ENCODE measurements around the gene ZMYND8. TPM values are rescaled to one million over a fixed set of nuclear protein-coding genes. Genes with fewer than 3 reads are reported as not detected.

Gene ZMYND8
- total RNA-seq, 1 donor from 2014 or later: 57.6 TPM

DNA sequence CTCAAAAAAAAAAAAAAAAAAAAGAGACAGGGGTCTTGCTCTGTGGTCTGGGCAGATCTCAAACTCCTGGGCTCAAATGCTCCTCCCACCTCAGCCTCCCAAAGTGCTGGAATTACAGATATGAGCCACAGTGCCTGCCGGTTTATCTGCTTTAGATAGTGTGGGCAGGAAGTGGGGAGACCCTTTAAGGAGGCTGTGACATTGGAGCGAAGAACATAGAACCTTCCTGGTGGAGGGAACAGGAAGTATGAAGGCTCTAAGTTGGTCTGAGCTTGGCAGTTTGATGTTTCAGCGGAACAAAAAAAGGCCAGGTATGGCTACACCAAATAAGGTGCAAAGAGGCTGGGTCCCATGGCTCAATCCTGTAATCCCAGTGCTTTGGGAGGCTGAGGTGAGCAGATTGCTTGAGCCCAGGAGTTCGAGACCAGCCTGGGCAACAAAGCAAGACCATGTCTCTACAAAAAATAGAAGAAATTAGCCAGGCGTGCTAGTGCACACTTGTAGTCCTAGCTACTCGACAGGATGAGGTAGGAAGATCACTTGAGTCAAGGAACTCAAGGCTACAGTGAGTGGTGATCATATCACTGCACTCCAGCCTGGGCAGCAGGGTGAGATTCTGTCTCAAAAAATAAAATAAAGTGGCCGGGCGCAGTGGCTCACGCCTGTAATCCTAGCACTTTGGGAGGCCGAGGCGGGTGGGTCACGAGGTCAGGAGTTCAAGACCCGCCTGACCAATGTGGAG, 8.7 kb upstream of the ZMYND8 start:
- H3K27ac ChIP-seq: no peak overlapping the region
- no peaks in the 10 kb centered on the region for H3K9me3 ChIP-seq
- H3K4me1 ChIP-seq: peaks cover 28% of the 10 kb centered on the region
- no peaks in the 10 kb centered on the region for H3K36me3 ChIP-seq
- H3K4me3 ChIP-seq: no peak overlapping the region
- no peaks in the 10 kb centered on the region for H3K27me3 ChIP-seq (ENCODE audit: low read depth)
- ATAC-seq (no peak), DNase-seq (no peak)
- TF ChIP-seq, protein P1, sequence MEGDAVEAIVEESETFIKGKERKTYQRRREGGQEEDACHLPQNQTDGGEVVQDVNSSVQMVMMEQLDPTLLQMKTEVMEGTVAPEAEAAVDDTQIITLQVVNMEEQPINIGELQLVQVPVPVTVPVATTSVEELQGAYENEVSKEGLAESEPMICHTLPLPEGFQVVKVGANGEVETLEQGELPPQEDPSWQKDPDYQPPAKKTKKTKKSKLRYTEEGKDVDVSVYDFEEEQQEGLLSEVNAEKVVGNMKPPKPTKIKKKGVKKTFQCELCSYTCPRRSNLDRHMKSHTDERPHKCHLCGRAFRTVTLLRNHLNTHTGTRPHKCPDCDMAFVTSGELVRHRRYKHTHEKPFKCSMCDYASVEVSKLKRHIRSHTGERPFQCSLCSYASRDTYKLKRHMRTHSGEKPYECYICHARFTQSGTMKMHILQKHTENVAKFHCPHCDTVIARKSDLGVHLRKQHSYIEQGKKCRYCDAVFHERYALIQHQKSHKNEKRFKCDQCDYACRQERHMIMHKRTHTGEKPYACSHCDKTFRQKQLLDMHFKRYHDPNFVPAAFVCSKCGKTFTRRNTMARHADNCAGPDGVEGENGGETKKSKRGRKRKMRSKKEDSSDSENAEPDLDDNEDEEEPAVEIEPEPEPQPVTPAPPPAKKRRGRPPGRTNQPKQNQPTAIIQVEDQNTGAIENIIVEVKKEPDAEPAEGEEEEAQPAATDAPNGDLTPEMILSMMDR (IDR thresholded peaks at IDR 0.05): no peak
- intact Hi-C loops (cut with DNase I): no loop called here

DNA sequence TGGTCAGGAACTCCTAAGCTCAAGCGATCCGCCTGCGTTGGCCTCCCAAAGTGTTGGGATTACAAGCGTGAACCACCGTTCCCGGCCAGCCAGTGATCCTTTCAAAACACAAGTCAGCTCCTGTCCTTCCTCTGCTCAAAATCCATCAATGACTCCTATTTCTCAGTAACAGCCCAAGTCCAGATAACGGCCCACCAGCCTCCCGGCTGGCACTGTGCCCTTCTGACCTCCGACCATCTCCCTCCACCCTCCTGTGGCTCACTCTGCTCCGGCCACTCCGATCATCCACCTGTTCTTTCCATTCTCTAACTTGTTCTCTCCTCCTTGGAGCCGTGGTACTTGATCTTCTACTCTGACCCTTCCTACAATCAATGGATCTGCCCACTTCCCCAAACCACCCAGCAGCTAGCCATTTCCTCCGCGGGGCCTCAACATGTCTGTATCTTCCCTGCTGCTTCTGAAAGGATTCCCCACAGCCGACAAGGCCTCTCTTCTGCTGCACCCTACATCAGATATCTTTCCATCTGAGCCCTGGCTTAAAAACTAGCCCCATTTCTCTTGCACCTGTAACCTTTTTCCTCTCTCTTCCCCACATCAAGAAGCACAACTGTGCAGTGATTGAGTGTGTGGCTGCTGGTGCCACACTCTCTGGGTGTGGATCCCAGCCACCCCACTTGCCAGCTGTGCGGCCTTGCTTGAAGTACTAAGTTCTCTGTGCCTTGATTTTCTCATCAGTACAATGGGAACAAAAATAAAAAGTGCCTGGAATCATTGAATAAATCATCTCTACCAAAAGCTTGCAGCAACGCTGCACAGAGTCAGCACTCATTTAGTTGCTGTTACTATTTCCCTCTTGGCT, 6.1 kb upstream of the ZMYND8 start:
- intact Hi-C loops (cut with DNase I): no loop called here

DNA sequence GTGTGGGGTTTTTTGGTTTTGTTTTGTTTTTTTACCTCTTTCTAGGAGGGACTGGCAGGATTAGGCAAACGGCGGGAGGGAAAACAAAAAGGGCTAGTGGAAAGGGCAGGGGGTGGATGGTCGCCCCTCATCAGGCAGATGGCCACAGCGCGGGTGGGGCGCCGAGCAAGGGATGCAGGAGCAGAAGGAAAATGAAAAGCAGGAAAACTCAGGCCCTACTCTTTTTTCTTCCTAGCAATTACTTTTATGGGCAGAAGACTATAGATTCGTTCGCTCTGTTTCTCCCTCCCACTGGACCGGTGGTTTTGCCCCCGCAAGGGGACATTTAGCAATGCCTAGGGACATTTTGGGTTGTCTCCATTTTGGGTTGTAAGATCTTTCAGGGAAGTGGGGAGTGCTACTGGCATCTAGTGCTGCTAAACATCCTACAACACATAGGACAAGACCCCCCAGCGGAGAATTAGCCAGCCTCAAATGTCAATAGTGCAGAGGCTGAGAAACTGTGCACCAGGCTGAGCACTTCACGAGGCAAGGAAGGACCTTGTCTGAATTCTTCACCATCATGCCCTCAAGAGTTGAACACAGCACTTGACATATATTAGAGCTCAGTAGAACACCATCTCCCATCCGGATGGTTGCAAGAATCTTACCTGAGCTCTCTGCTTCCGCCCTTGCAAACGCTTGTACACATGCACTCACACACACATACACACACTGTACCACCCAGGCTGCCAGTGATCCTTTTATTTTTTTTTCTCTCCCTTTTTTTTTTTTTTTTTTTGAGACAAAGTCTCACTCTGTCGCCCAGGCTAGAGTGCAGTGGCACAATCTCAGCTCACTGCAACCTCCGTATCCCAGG, 4.8 kb upstream of the ZMYND8 start:
- Histone ChIP-seq H3K27ac (peak overlapping the region; percentile 99), H3K27me3 (ENCODE audit: low read depth) (no peaks in the 10 kb centered on the region), H3K4me3 (peak overlapping the region; percentile 28), H3K9me3 (no peaks in the 10 kb centered on the region), H3K36me3 (no peaks in the 10 kb centered on the region), H3K4me1 (peaks cover 67% of the 10 kb centered on the region)
- no peak for ATAC-seq
- no peak for DNase-seq
- intact Hi-C loops (cut with DNase I): no loop called here
- TF ChIP-seq, protein P1 (IDR thresholded peaks at IDR 0.05): no peak

More for the DNA sequence above, 6.1 kb upstream of the ZMYND8 start:
- Histone ChIP-seq H3K36me3 (no peaks in the 10 kb centered on the region), H3K27ac (peak overlapping the region; percentile 99), H3K4me3 (no peak overlapping the region), H3K9me3 (no peaks in the 10 kb centered on the region), H3K27me3 (ENCODE audit: low read depth) (no peaks in the 10 kb centered on the region), H3K4me1 (peaks cover 54% of the 10 kb centered on the region)
- ATAC-seq: no peak
- TF ChIP-seq, protein P1 (IDR thresholded peaks at IDR 0.05): no peak
- DNase-seq: no peak

DNA sequence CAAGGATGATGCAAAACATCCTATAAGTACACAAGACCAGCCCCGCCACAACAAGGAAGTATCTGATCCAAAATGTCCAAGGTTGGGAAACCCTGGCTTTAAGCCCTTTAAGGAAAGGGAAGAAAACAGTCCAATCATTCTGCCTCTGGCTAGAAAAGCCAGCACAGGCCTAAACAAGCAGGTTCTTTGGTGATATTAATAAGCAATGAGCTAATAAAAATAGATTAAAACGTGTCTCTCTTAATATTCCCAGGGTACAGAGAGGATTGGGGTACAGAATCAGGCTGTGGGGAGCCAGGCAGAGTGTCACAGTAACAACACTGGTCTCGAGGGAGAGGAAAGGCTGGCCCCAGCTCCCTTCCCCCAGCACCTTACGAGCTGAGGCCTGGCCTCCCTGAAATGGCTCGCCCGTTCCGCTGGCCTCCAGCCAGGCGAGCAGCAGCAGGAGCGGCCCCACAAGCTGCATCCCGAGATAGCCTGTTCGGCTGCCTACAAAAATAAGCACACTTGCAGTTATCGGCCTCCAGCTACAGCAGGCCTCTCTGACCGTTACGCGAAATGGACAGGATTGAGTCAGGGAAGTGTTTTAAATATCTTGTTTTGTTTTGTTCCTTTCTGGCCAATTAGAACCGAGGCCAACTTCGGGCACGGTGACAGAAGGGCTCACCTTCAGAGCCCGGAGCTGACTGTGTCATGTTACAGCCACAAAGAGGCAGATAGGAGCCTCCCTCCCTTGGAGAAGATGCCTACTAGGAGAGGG, 4.0 kb upstream of the ZMYND8 start:
- no peaks in the 10 kb centered on the region for H3K9me3 ChIP-seq
- H3K27me3 ChIP-seq (ENCODE audit: low read depth): no peaks in the 10 kb centered on the region
- H3K4me3 ChIP-seq: peak overlapping the region; percentile 28
- peaks cover 75% of the 10 kb centered on the region for H3K4me1 ChIP-seq
- peak; percentile 87 for DNase-seq
- TF ChIP-seq, protein P1 (IDR thresholded peaks at IDR 0.05): no peak
- ATAC-seq: peak; percentile 33 to 40
- no peaks in the 10 kb centered on the region for H3K36me3 ChIP-seq
- peak overlapping the region; percentile 99 for H3K27ac ChIP-seq
- intact Hi-C loops (cut with DNase I): no loop called here
